Erythroblast (primary cell): Measurements from ENCODE around the gene YJEFN3.

Experiments used
- DNase-seq, 2 experiments: peaks; one replicate each; lab custom pipeline; 2025; lab: John Stamatoyannopoulos, UW
- GATA1 ChIP-seq: IDR thresholded peaks from 2 replicates; pipeline ENCODE4 v1.6.1; 2011; ENCODE audit warnings: low read depth, mild to moderate bottlenecking, control low read depth, low read length, moderate library complexity
- POLR2A ChIP-seq: IDR thresholded peaks from 2 replicates; pipeline ENCODE4 v1.6.1; 2011; ENCODE audit warnings: mild to moderate bottlenecking, low read length

YJEFN3 gene

GRCh38 chr19:19554074-19555023, 25.6 kb downstream of the YJEFN3 start:
- DNase-seq = peak; percentile 59 to 74
- TF ChIP-seq GATA1 (no peak), POLR2A (no peak)

GRCh38 chr19:19558055-19558454, 29.3 kb downstream of the YJEFN3 start:
- no peak for TF ChIP-seq GATA1
- no peak for TF ChIP-seq POLR2A
- no peak for DNase-seq

GRCh38 chr19:19558636-19559035, 29.9 kb downstream of the YJEFN3 start:
- no peak for TF ChIP-seq GATA1
- TF ChIP-seq POLR2A = no peak
- no peak for DNase-seq

GRCh38 chr19:19559931-19560330, 31.2 kb downstream of the YJEFN3 start:
- TF ChIP-seq GATA1 (no peak), POLR2A (no peak)
- DNase-seq = no peak

- no peak for DNase-seq
- no peak for TF ChIP-seq POLR2A
- no peak for TF ChIP-seq GATA1
Measured at GRCh38 chr19:19561946-19562664, 33.4 kb downstream of the YJEFN3 start.

- no peak for TF ChIP-seq POLR2A
- no peak for TF ChIP-seq GATA1
- DNase-seq = no peak
Measured at GRCh38 chr19:19562665-19563347, 34.1 kb downstream of the YJEFN3 start.

GRCh38 chr19:19563348-19563848, 34.7 kb downstream of the YJEFN3 start:
- DNase-seq = no peak
- no peak for TF ChIP-seq POLR2A
- no peak for TF ChIP-seq GATA1

GRCh38 chr19:19566306-19566705, 37.6 kb downstream of the YJEFN3 start:
- no peak for DNase-seq
- TF ChIP-seq GATA1 = no peak

- no peak for DNase-seq
- no peak for TF ChIP-seq GATA1
- no peak for TF ChIP-seq POLR2A
Measured at GRCh38 chr19:19567391-19567790, 38.7 kb downstream of the YJEFN3 start.

- no peak for TF ChIP-seq POLR2A
- no peak for DNase-seq
Measured at GRCh38 chr19:19568802-19569756, 40.4 kb downstream of the YJEFN3 start.

GRCh38 chr19:19570571-19570970, 41.9 kb downstream of the YJEFN3 start:
- no peak for DNase-seq
- no peak for TF ChIP-seq POLR2A

GRCh38 chr19:19571071-19571786, 42.5 kb downstream of the YJEFN3 start:
- DNase-seq = no peak
- TF ChIP-seq GATA1 (no peak), POLR2A (no peak)

GRCh38 chr19:19575411-19575810, 46.7 kb downstream of the YJEFN3 start:
- DNase-seq = no peak
- TF ChIP-seq POLR2A (no peak), GATA1 (no peak)
